NCI-H2029 treated with DMSO at 0.1 percent for 48 hours (cell line): Measurements from ENCODE around the gene TRAF2.

ENCODE experiments used
- DNase-seq: peaks from one replicate; lab custom pipeline; 2025; lab: John Stamatoyannopoulos, UW

Gene TRAF2

GRCh38 chr9:136913701-136914438 lies 27.6 kb downstream of the TRAF2 start:
- no peak for DNase-seq

DNA sequence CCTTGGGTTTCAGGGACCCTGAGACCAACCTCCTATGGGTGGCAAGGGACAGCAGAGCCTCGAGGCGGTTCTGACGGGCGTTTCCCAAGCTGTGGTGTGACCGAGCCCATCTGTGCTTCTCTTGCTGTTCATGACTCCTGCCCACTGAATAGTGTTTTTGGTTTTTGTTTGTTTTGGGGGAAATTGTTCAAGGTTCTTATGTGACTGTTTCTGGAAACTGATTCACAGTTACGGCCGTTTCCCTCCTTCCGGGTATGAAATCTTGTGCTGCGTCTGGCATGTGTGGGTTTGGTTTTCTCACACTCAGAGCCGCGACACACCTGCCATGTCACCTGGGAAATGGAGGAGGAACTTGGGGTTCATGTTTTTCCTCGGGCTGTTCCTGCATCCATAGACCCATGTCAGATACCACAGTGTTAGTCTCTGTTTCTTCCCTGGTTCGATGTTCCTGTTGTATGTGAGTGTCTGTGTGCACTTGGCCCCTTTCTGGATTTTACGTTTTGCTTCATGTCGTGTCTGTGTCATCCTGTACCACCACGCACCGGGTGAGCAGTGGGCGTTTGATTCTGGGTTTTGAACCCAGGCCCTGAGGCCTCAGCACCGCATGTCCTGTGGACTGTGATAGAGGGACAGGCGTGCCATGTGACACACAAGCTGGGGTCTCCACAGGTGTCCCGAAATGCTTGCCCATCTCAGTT lies 29.5 kb downstream of the TRAF2 start:
- no peak for DNase-seq

DNA sequence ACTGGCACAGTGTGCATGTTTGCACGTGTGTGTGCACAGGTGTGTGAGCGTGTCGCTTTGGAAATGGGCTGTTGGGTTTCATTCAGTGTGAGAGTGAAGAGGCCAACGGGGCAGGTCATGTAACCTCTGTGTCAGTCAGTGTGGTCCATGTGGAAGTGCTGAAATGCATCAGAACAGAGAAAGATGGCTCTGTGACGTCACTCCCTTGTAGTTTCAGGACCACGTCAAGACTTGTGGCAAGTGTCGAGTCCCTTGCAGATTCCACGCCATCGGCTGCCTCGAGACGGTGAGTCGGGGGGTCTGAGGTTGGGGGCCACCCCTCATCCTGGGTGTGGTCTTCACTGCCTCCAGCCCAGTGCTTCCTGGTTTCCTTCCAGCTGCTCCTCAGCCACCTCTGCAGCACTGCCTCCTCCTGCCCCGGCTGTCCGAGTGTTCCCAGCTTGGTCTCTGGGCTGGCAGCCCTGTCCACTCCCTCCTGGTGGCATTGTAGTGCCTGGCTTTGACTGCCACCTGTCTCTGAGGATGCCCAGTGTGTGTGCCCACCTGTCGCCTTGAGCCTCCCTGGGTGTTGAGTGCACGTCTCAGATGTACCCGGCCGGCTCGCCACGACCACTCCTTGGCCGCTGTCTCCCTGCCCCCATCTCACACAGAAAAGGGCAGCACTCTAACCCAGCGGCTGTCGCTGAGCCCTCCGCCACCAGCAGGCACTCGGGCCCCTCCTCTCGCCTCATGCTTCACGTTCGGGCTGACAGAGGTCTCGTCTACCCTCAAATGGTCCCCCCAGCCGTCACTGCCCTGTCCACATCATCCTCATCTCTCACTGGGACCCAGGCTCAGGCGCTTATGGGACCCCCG lies 30.2 kb downstream of the TRAF2 start:
- DNase-seq, result no peak

- no peak for DNase-seq
Measured at GRCh38 chr9:136917902-136918301, 31.6 kb downstream of the TRAF2 start.

DNA sequence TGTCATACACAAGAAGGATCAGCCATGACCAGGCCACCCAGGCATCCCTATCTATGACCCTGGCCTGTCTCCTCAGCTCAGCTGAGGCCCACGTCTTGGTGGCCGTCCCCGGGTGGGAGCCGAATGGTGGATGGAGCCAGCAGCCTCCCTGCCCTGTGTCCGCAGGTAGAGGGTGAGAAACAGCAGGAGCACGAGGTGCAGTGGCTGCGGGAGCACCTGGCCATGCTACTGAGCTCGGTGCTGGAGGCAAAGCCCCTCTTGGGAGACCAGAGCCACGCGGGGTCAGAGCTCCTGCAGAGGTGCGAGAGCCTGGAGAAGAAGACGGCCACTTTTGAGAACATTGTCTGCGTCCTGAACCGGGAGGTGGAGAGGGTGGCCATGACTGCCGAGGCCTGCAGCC lies 33.8 kb downstream of the TRAF2 start:
- DNase-seq, result no peak

DNA sequence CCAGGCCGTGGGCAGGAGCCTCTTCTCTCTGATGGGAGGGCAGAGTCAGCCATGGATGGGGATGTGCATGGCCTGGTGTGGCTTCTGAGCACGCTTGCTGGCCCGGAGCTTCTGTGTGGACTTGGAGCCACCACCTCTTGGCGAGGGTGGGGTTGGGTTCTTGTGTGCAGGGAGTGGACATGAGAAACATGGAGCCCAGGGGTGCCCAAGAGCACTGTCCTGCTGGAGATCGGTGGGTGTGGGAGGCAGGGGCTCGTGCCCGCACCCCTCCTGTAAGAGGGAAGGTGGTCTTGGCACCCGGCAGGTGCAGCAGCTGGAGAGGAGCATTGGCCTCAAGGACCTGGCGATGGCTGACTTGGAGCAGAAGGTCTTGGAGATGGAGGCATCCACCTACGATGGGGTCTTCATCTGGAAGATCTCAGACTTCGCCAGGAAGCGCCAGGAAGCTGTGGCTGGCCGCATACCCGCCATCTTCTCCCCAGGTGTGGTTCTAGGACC lies 34.5 kb downstream of the TRAF2 start:
- no peak for DNase-seq

GRCh38 chr9:136921307-136921706 lies 35.0 kb downstream of the TRAF2 start:
- no peak for DNase-seq

GRCh38 chr9:136921718-136922117 lies 35.4 kb downstream of the TRAF2 start:
- DNase-seq, result no peak

GRCh38 chr9:136922540-136922939 lies 36.2 kb downstream of the TRAF2 start:
- no peak for DNase-seq

GRCh38 chr9:136923881-136924280 lies 37.6 kb downstream of the TRAF2 start:
- DNase-seq, result peak; percentile 59

DNA sequence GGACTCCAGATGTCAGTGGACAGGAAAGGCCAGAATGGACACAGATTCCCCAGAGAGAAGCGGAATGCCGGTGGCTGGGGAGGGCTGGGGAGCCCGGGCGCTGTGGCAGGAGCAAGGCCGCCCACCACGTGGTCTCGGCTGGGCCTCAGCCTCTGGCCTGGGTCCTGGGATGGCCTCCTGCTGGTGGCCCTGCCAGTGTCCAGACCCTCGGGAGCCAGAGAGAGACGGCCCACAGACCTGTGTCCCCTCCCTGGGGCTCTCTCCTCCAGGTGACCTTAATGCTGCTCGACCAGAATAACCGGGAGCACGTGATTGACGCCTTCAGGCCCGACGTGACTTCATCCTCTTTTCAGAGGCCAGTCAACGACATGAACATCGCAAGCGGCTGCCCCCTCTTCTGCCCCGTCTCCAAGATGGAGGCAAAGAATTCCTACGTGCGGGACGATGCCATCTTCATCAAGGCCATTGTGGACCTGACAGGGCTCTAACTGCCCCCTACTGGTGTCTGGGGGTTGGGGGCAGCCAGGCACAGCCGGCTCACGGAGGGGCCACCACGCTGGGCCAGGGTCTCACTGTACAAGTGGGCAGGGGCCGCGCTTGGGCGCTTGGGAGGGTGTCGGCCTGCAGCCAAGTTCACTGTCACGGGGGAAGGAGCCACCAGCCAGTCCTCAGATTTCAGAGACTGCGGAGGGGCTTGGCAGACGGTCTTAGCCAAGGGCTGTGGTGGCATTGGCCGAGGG lies 39.3 kb downstream of the TRAF2 start:
- no peak for DNase-seq

DNA sequence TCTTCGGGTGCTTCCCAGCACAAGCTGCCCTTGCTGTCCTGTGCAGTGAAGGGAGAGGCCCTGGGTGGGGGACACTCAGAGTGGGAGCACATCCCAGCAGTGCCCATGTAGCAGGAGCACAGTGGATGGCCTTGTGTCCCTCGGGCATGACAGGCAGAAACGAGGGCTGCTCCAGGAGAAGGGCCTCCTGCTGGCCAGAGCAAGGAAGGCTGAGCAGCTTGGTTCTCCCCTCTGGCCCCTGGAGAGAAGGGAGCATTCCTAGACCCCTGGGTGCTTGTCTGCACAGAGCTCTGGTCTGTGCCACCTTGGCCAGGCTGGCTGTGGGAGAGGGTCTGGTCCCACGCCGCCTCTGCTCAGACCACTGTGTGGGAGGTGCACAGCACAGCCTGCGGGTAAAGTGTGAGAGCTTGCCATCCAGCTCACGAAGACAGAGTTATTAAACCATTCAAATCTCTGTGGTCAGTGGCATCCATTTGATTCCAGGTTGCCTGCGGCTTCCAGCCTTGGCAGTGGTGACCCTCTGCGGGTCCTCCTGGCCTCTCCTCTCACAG lies 39.9 kb downstream of the TRAF2 start:
- no peak for DNase-seq

GRCh38 chr9:136926749-136927148 lies 40.4 kb downstream of the TRAF2 start:
- DNase-seq, result no peak

- DNase-seq, result no peak
Measured at GRCh38 chr9:136927343-136928271, 41.3 kb downstream of the TRAF2 start.

- no peak for DNase-seq
Measured at GRCh38 chr9:136928591-136928990, 42.3 kb downstream of the TRAF2 start.

DNA sequence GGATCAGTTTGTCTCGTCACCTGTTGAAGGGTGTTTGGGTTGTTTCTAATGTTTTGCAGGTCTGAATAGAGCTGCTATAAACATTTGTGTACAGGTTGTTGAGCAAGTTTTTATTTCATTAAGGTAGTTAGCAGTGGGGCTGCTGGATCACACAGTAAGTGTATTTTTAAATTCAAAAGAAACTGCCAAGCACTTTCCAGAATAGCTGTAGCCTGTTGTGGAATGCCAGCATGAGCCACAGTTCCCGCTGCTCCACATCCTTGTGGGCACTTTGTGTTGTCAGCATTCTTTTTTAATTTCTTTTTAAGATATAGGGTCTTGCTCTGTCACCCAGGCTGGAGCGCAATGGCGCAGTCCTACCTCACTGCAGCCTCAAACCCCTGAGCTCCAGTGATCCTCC lies 43.7 kb downstream of the TRAF2 start:
- no peak for DNase-seq

DNA sequence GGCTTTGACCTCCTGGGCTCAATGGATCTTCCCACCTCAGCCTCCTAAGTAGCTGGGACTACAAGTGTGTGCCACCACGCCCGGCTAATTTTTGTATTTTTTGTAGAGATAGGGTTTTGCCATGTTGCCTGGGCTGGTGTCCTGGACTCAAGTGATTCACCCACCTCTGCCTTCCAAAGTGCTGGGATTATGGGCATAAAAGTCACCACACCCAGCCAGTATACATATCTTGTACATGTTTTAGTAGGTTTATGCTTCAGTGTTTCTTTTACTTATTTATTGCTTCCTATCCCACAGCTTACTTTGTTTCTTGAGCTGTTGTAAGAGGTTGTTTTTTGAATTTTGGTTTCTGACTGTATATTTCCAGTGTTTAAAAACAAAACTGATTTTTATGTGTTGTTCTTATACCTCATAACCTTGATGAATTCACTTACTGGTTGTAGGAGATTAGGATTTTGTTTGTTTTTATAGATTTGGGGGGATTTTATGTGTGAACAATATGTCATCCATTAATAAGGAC lies 45.4 kb downstream of the TRAF2 start:
- no peak for DNase-seq

GRCh38 chr9:136934277-136934676 lies 48.0 kb downstream of the TRAF2 start:
- DNase-seq, result no peak

DNA sequence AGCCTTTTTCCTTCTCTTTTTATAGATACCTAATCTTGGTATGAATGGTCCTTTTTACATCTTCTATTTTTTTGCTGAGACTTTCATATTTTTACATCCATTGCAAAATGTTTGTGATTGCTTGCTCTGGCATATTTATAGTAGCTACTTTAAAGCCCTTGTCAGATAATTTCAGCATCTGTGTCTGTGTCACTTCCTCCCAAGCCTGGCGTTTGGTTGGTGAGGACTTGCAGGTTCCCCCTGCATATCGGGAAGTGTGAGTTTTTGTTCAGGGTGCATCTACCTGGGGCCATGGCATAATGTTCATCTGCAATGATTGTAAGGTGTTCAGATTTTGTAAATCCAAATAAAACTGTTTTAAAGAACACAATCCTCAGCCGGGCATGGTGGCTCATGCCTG lies 49.3 kb downstream of the TRAF2 start:
- no peak for DNase-seq

GRCh38 chr9:136936645-136937170 lies 50.4 kb downstream of the TRAF2 start:
- DNase-seq, result no peak
